Psoas muscle (tissue), 8 donors: Measurements from ENCODE around the gene ARX. TPM values are rescaled to one million over a fixed set of nuclear protein-coding genes. Genes with fewer than 3 reads are reported as not detected.

ENCODE experiments used
- ATAC-seq, 4 donors: fragments of 200-7000 bp; cut with Tn5 transposase; one replicate each; pipeline ENCODE4 v1.9.1; 2020; ENCODE audit warnings: moderate library complexity in 3 of 4, mild to moderate bottlenecking in 2 of 4
- DNase-seq, 2 donors: peaks; one replicate each; pipeline ENCODE4 v3.0.0-alpha.2; 2020
- H3K27ac ChIP-seq: fragments of 200-600 bp; one replicate; pipeline ENCODE4 v1.8.0; 2022
- H3K27me3 ChIP-seq, 3 donors: fragments of 200-600 bp in 1 of 3; one replicate each; pipeline versions ENCODE4 v1.6.1 to v1.8.0; 2013 to 2022; ENCODE audit warnings: low read length in 2 of 3, mild to moderate bottlenecking in 2 of 3, moderate library complexity in 1 of 3; ENCODE audit not compliant: insufficient read depth in 3 of 3
- H3K36me3 ChIP-seq, 2 donors: fragments of 200-600 bp in 1 of 2; one replicate each; pipeline versions ENCODE4 v1.6.1 to v1.8.0; 2013 to 2022; ENCODE audit warnings: low read depth in 1 of 2, mild to moderate bottlenecking in 1 of 2, moderate library complexity in 1 of 2; ENCODE audit not compliant: insufficient read depth in 1 of 2
- H3K4me1 ChIP-seq: fragments of 200-600 bp; one replicate; pipeline ENCODE4 v1.8.0; 2022
- H3K4me3 ChIP-seq: fragments of 200-600 bp; one replicate; pipeline ENCODE4 v1.8.0; 2022; ENCODE audit warnings: mild to moderate bottlenecking
- H3K9me3 ChIP-seq: fragments of 200-600 bp; one replicate; pipeline ENCODE4 v1.8.0; 2022
- CTCF ChIP-seq: fragments of 200-600 bp; IDR thresholded peaks from one replicate; pipeline ENCODE4 v1.8.0; 2022; ENCODE audit warnings: antibody characterized with exemption
- WGBS, 3 donors: extraction: QIAGEN DNeasy Blood & Tissue Kit; methylation state at CpG; one replicate each; pipeline versions ENCODE4 v1.1.6 to v1.1.7; 2013; 5-methylcytosine and 5-hydroxymethylcytosine counted together
- intact Hi-C, 2 donors: fragments of 100-400 bp; cut with DNase I; formaldehyde crosslinking; loops; one replicate each; pipeline versions ENCODE4 v1.11.0 to v1.14.2; 2022
- polyA plus RNA-seq, 3 donors: library from polyadenylated mRNA; stranded (reverse); fragments of 200-250 nt; gene quantifications; one replicate each; pipeline ENCODE4 v1.2.3, GENCODE V29; 2013
- total RNA-seq, 4 donors: library from RNA; stranded (reverse); fragmentation: NEBNext Ultra II Directional in 2 of 4; extraction: Animal tissue kit (Norgen Biotek cat#: 25700) in 2 of 4; gene quantifications; one replicate each; pipeline versions ENCODE4 v1.2.1 to v1.2.4, GENCODE V29; 2021 to 2023
- donor health status: healthy with polysubstance abuse.
- donor health status: DM: no; HTN: no; CAD: no; lungs with moderate emphysema.
- donor health status: Bipolar disorder and iron deficiency.
- donor health status: healthy.
- donor health status: DM: yes; HTN: yes; CAD: no.
- donor health status: DM: no; HTN: no; CAD: no.
- donor health status: DM: no; HTN: no; CAD: no.
- donor health status: DM: yes; HTN: yes; CAD: no.

Gene ARX
- total and polyA plus RNA-seq, 7 donors, result 0.64 to 12.8 (median 3.0) TPM

- H3K27me3 ChIP-seq, result no peaks in the 10 kb centered on the region
- no peaks in the 10 kb centered on the region for H3K36me3 ChIP-seq
- no peaks in the 10 kb centered on the region for H3K4me1 ChIP-seq
- no peak for ATAC-seq
- intact Hi-C loops, result no loop called here
- no peak for DNase-seq
- H3K27ac ChIP-seq, result no peak overlapping the region
- 80 to 96% (median 88%) methylated on average over 16 of the region's 16 CpGs for WGBS, 3 donors
- no peaks in the 10 kb centered on the region for H3K9me3 ChIP-seq
- H3K4me3 ChIP-seq, result no peak overlapping the region
- no peak for TF ChIP-seq CTCF
These were observed 13.6 kb upstream of the ARX start for GRCh38 chrX:25029288-25029825.

- no peak overlapping the region for H3K27ac ChIP-seq
- TF ChIP-seq CTCF, result no peak
- no peaks in the 10 kb centered on the region for H3K4me1 ChIP-seq
- ATAC-seq, result no peak
- no peak overlapping the region for H3K4me3 ChIP-seq
- H3K9me3 ChIP-seq, result no peaks in the 10 kb centered on the region
- no peaks in the 10 kb centered on the region for H3K36me3 ChIP-seq
- WGBS, 3 donors, result 33 to 61% (median 59%) methylated on average over 7 of the region's 7 CpGs
- H3K27me3 ChIP-seq, result peaks cover 0 to under 1% (median 0%) of the 10 kb centered on the region in 3 donors
- no peak for DNase-seq
- intact Hi-C loops, result no loop called here
These were observed 13.0 kb upstream of the ARX start for GRCh38 chrX:25028726-25029125.

- Histone ChIP-seq H3K9me3 (no peaks in the 10 kb centered on the region), H3K27ac (no peak overlapping the region), H3K4me3 (no peak overlapping the region), H3K27me3 (peaks cover 0 to 21% (median 2%) of the 10 kb centered on the region in 3 donors), H3K4me1 (no peaks in the 10 kb centered on the region), H3K36me3 (no peaks in the 10 kb centered on the region)
- WGBS, 3 donors, result 35 to 44% (median 43%) methylated on average over 6 of the region's 6 CpGs
- ATAC-seq (no peak), DNase-seq (no peak)
- intact Hi-C loops, result no loop called here
- no peak for TF ChIP-seq CTCF
These were observed 10.8 kb upstream of the ARX start for GRCh38 chrX:25026576-25026975.

- WGBS, 3 donors, result 74 to 90% (median 82%) methylated on average over 2 of the region's 2 CpGs
- DNase-seq (no peak), ATAC-seq (no peak)
- no peaks in the 10 kb centered on the region for H3K4me1 ChIP-seq
- peaks cover 0 to 30% (median 2%) of the 10 kb centered on the region in 3 donors for H3K27me3 ChIP-seq
- no peak overlapping the region for H3K4me3 ChIP-seq
- no peaks in the 10 kb centered on the region for H3K9me3 ChIP-seq
- intact Hi-C loops, result no loop called here
- H3K36me3 ChIP-seq, result no peaks in the 10 kb centered on the region
- TF ChIP-seq CTCF, result no peak
- no peak overlapping the region for H3K27ac ChIP-seq
These were observed 9.8 kb upstream of the ARX start for GRCh38 chrX:25025615-25026014.

GRCh38 chrX:25023908-25024307, 8.1 kb upstream of the ARX start:
- 26 to 54% (median 41%) methylated on average over 1 of the region's 1 CpG for WGBS, 3 donors
- no peaks in the 10 kb centered on the region for H3K9me3 ChIP-seq
- H3K4me1 ChIP-seq, result peaks cover 5% of the 10 kb centered on the region
- H3K27me3 ChIP-seq, result peaks cover 0 to 47% (median 11%) of the 10 kb centered on the region in 3 donors
- ATAC-seq (no peak), DNase-seq (no peak)
- TF ChIP-seq CTCF, result no peak
- no peak overlapping the region for H3K27ac ChIP-seq
- H3K4me3 ChIP-seq, result no peak overlapping the region
- intact Hi-C loops, result no loop called here
- no peaks in the 10 kb centered on the region for H3K36me3 ChIP-seq
